IMR-90 (cell line): ENCODE measurements around the gene MUCL3. TPM values are rescaled to one million over a fixed set of nuclear protein-coding genes. Genes with fewer than 3 reads are reported as not detected.
"Not testable (repeated sequence)": the region's sequence is repeated elsewhere in the genome, so short reads cannot be mapped to it uniquely, and the experiment has no call there.

Experiments
- ATAC-seq: fragments of 200-7000 bp; cut with Tn5 transposase; 2 replicates; pipeline ENCODE4 v1.9.1; 2020; ENCODE audit warnings: low read depth, mild to moderate bottlenecking, moderate library complexity
- BruUV-seq: library from RNA; stranded (reverse); fragments of 400-500 nt; replicated peaks from 2 replicates; lab custom pipeline; 2021; lab: Mats Ljungman, UMichigan
- CTCF ChIA-PET: fragments of 300-600 bp; formaldehyde crosslinking; extraction: SDS; loops from one replicate; lab custom pipeline; 2021; ENCODE audit warnings: antibody characterized with exemption; lab: Yijun Ruan, JAX
- POLR2A ChIA-PET: fragments of 300-600 bp; sonication (Branson Sonifier 250); formaldehyde crosslinking; loops from one replicate; lab custom pipeline; 2022; ENCODE audit warnings: antibody characterized with exemption; ENCODE audit not compliant: unreplicated experiment; lab: Charles Lee
- DNase-seq: peaks from one replicate; pipeline ENCODE4 v3.0.0; 2013
- H2AFZ ChIP-seq: replicated peaks from 2 replicates; pipeline ENCODE3; 2013; ENCODE audit warnings: low read length, mild to moderate bottlenecking; ENCODE audit not compliant: poor library complexity
- H2AK5ac ChIP-seq: 2 replicates; pipeline ENCODE4 v1.6.1; 2013; ENCODE audit warnings: low read depth, low read length, inconsistent platforms
- H2AK9ac ChIP-seq: replicated peaks from 2 replicates; pipeline ENCODE3; 2013; ENCODE audit warnings: mild to moderate bottlenecking, low read depth, low read length, moderate library complexity; ENCODE audit not compliant: poor library complexity
- H2BK120ac ChIP-seq: 2 replicates; pipeline ENCODE4 v1.6.1; 2013; ENCODE audit warnings: low read depth, low read length, inconsistent platforms
- H2BK15ac ChIP-seq: 3 replicates; pipeline ENCODE4 v1.6.1; 2013; ENCODE audit warnings: low read depth, low read length, inconsistent platforms
- H2BK20ac ChIP-seq: 2 replicates; pipeline ENCODE4 v1.6.1; 2013; ENCODE audit warnings: low read depth, mild to moderate bottlenecking, inconsistent platforms, low read length, moderate library complexity
- H2BK5ac ChIP-seq: 2 replicates; pipeline ENCODE4 v1.6.1; 2013; ENCODE audit warnings: mild to moderate bottlenecking, low read depth, low read length, inconsistent platforms; ENCODE audit not compliant: poor library complexity, severe bottlenecking
- H3K14ac ChIP-seq: replicated peaks from 2 replicates; pipeline ENCODE4 v1.6.1; 2013; ENCODE audit warnings: low read depth, low read length, inconsistent platforms
- H3K18ac ChIP-seq: 2 replicates; pipeline ENCODE4 v1.6.1; 2013; ENCODE audit warnings: low read depth, low read length, control low read depth
- H3K23ac ChIP-seq: 2 replicates; pipeline ENCODE4 v1.6.1; 2013; ENCODE audit warnings: low read depth, low read length, inconsistent platforms
- H3K27ac ChIP-seq: 2 replicates; pipeline ENCODE4 v1.5.1; 2013; ENCODE audit warnings: mild to moderate bottlenecking, control low read depth, low read length; ENCODE audit not compliant: insufficient read depth
- H3K27me3 ChIP-seq: 2 replicates; pipeline ENCODE4 v1.6.1; 2013; ENCODE audit warnings: low read length; ENCODE audit not compliant: control insufficient read depth, insufficient read depth
- H3K36me3 ChIP-seq: 2 replicates; pipeline ENCODE4 v1.6.1; 2013; ENCODE audit warnings: low read length, mixed read lengths; ENCODE audit not compliant: control insufficient read depth, insufficient read depth
- H3K4ac ChIP-seq: 2 replicates; pipeline ENCODE4 v1.6.1; 2013; ENCODE audit warnings: low read depth, low read length, inconsistent platforms
- H3K4me1 ChIP-seq: 2 replicates; pipeline ENCODE4 v1.6.1; 2013; ENCODE audit warnings: low read length, mixed read lengths; ENCODE audit not compliant: control insufficient read depth, insufficient read depth
- H3K4me2 ChIP-seq: 2 replicates; pipeline ENCODE4 v1.6.1; 2013; ENCODE audit warnings: low read depth, mild to moderate bottlenecking, control low read depth, low read length, moderate library complexity
- H3K4me3 ChIP-seq: 2 replicates; pipeline ENCODE4 v1.5.1; 2013; ENCODE audit warnings: low read depth, mild to moderate bottlenecking, control low read depth, low read length, moderate library complexity; ENCODE audit not compliant: insufficient read depth
- H3K56ac ChIP-seq: 2 replicates; pipeline ENCODE4 v1.6.1; 2013; ENCODE audit warnings: low read length, inconsistent platforms; ENCODE audit not compliant: insufficient read depth; ENCODE audit errors: extremely low read depth
- H3K79me1 ChIP-seq, 2 experiments: 2 replicates each; pipeline ENCODE4 v1.6.1; 2013; ENCODE audit warnings: low read length in 2 of 2, inconsistent platforms in 1 of 2, low read depth in 1 of 2
- H3K9ac ChIP-seq: 2 replicates; pipeline ENCODE4 v1.6.1; 2013; ENCODE audit warnings: low read depth, low read length, control low read depth
- H3K9me1 ChIP-seq: 2 replicates; pipeline ENCODE4 v1.6.1; 2013; ENCODE audit warnings: low read length, inconsistent platforms; ENCODE audit not compliant: insufficient read depth
- H3K9me3 ChIP-seq: 2 replicates; pipeline ENCODE4 v1.6.1; 2013; ENCODE audit warnings: low read length; ENCODE audit not compliant: control insufficient read depth, insufficient read depth
- H4K20me1 ChIP-seq: 2 replicates; pipeline ENCODE4 v1.6.1; 2013; ENCODE audit warnings: low read length, inconsistent platforms; ENCODE audit not compliant: insufficient read depth
- H4K5ac ChIP-seq: 2 replicates; pipeline ENCODE4 v1.6.1; 2013; ENCODE audit warnings: mild to moderate bottlenecking, low read depth, low read length, control low read depth
- H4K8ac ChIP-seq, 2 experiments: 2 replicates each; pipeline ENCODE4 v1.6.1; 2013; ENCODE audit warnings: low read depth in 2 of 2, low read length in 2 of 2, control low read depth in 1 of 2, inconsistent platforms in 1 of 2
- H4K91ac ChIP-seq: 2 replicates; pipeline ENCODE4 v1.6.1; 2013; ENCODE audit warnings: low read depth, low read length, inconsistent platforms; ENCODE audit not compliant: insufficient read depth
- RAD21 ChIP-seq: IDR thresholded peaks from 2 replicates; pipeline ENCODE4 v1.6.1; 2012; ENCODE audit warnings: low read length, improper control_type of control experiment
- WGBS, 2 experiments: methylation state at CpG; one replicate each; pipeline versions ENCODE4 v1.1.5 to v1.1.7; 2013; ENCODE audit warnings: missing lambda C conversion rate in 2 of 2; ENCODE audit not compliant: insufficient read length in 1 of 2; ENCODE audit errors: extremely low coverage in 2 of 2; 5-methylcytosine and 5-hydroxymethylcytosine counted together
- dilution Hi-C: fragments of 300-500 bp; cut with HindIII; formaldehyde crosslinking; loops from one replicate; pipeline ENCODE4 v1.14.3; 2018; ENCODE audit warnings: low sequenced_read_pairs; ENCODE audit not compliant: unreplicated experiment
- in situ Hi-C: fragments of 300-500 bp; cut with MboI; formaldehyde crosslinking; loops from 3 replicates; pipeline ENCODE4 v1.14.3; 2019; ENCODE audit warnings: low sequenced_read_pairs, inconsistent platforms, mixed read lengths
- intact Hi-C: fragments of 100-400 bp; cut with micrococcal nuclease; formaldehyde crosslinking; loops from 2 replicates; pipeline ENCODE4 v1.10.0; 2022
- polyA plus RNA-seq, 3 experiments: library from polyadenylated mRNA; depleted of rRNA; stranded (reverse); fragments of >200 nt; gene quantifications; 2 replicates each; pipeline ENCODE4 v1.2.3, GENCODE V29; 2012; ENCODE audit warnings: low replicate concordance in 1 of 3
- total RNA-seq: library from RNA; depleted of rRNA; stranded (reverse); fragments of >200 nt; gene quantifications from 2 replicates; pipeline ENCODE4 v1.2.3, GENCODE V29; 2012

Gene MUCL3
- total and polyA plus RNA-seq, 2 of the 4 experiments (the other 2 are of a cell fraction) = not detected

GRCh38 chr6:30903236-30903635 is 37.5 kb upstream of the MUCL3 start:
- Histone ChIP-seq H3K18ac (no peak overlapping the region), H2BK5ac (no peak overlapping the region), H3K23ac (no peak overlapping the region), H4K8ac (no peak overlapping the region), H4K5ac (no peak overlapping the region), H3K27me3 (no peaks in the 10 kb centered on the region), H2AFZ (no peak overlapping the region), H2BK120ac (no peak overlapping the region), H3K9me1 (no peaks in the 10 kb centered on the region), H2BK20ac (no peak overlapping the region), H3K27ac (no peak overlapping the region), H3K79me1 (peaks cover 1 to 2% of the 10 kb centered on the region in 2 experiments; a peak in 3 of 4 replicates), H3K4me2 (no peak overlapping the region), H4K20me1 (no peaks in the 10 kb centered on the region), H3K36me3 (peaks cover 17% of the 10 kb centered on the region), H2AK9ac (no peak overlapping the region), H3K4me3 (no peak overlapping the region), H3K9me3 (no peaks in the 10 kb centered on the region), H3K14ac (no peak overlapping the region), H2AK5ac (no peak overlapping the region), H3K4me1 (no peaks in the 10 kb centered on the region), H3K4ac (no peak overlapping the region), H3K9ac (no peak overlapping the region), H2BK15ac (no peak overlapping the region), H4K91ac (no peak overlapping the region), H3K56ac (no peak overlapping the region)
- intact Hi-C loops = no loop called here
- dilution Hi-C loops = no loop called here
- POLR2A ChIA-PET = no interaction called here
- CTCF ChIA-PET = no interaction called here
- DNase-seq (no peak), ATAC-seq (no peak)
- TF ChIP-seq RAD21 = no peak
- BruUV-seq = no TSS peak
- WGBS, 2 experiments = no CpG with 5 or more reads among the region's 4 CpGs
- in situ Hi-C loops = no loop called here

GRCh38 chr6:30907290-30907757 is 33.4 kb upstream of the MUCL3 start:
- dilution Hi-C loops, H3K27ac ChIP-seq, in situ Hi-C loops, DNase-seq, H3K9me1 ChIP-seq, H4K20me1 ChIP-seq, H2BK15ac ChIP-seq, H3K9ac ChIP-seq, ATAC-seq, H2BK20ac ChIP-seq, H3K9me3 ChIP-seq, H4K5ac ChIP-seq, H2BK5ac ChIP-seq, H3K18ac ChIP-seq, H3K4me1 ChIP-seq, H2AK5ac ChIP-seq, BruUV-seq, intact Hi-C loops, H2BK120ac ChIP-seq, H3K27me3 ChIP-seq, H3K56ac ChIP-seq, H3K23ac ChIP-seq, H3K14ac ChIP-seq, H4K91ac ChIP-seq: not testable (repeated sequence)
- H3K4me3 ChIP-seq = peak overlapping the region; percentile 96
- ChIA-PET CTCF (interaction anchor here (0.6 to 2.5 kb wide), 3 partner anchors 78 to 172 kb away, joined by 4 to 8 read pairs (median 4); no protein-coding TSS in a partner anchor), POLR2A (interaction anchor here (1.0 kb wide), 1 partner anchor 126 kb away, joined by 3 read pairs; no protein-coding TSS in a partner anchor)
- peak overlapping the region; percentile 96 for H2AK9ac ChIP-seq
- H3K36me3 ChIP-seq = peaks cover 13% of the 10 kb centered on the region
- H4K8ac ChIP-seq = peak overlapping the region; percentile 1 to 76; a peak in 1 of 4 replicates
- H3K79me1 ChIP-seq = peaks cover 13 to 19% of the 10 kb centered on the region in 2 experiments
- peak overlapping the region; percentile 96 for H2AFZ ChIP-seq
- WGBS, 2 experiments = 44% methylated on average over 11 of the region's 16 CpGs; no CpG with 5 or more reads in 1 of the 2 experiments
- H3K4ac ChIP-seq = peak overlapping the region; percentile 13; the same call in 1 of the 2 replicates
- peak overlapping the region; percentile 60 for H3K4me2 ChIP-seq
